ENCODE results near the gene FGGY.

Gene FGGY

GRCh38 chr1:59302297-59302696 lies 5.4 kb downstream of the FGGY start:
- Histone ChIP-seq H3K4me3 (ENCODE audit: low read length) (no peak overlapping the region), H3K36me3 (ENCODE audit: insufficient read depth, low read length) (peaks cover 7% of the 10 kb centered on the region), H3K4me1 (ENCODE audit: insufficient read depth, low read length) (peaks cover 8% of the 10 kb centered on the region), H3K9ac (ENCODE audit: low read depth, low read length) (no peak overlapping the region), H3K9me3 (ENCODE audit: insufficient read depth, low read depth, low read length) (peaks cover 14% of the 10 kb centered on the region; the same call in 1 of the 2 replicates), H3K27ac (ENCODE audit: low read depth, low read length) (no peak overlapping the region), H3K27me3 (ENCODE audit: insufficient read depth, low read length) (no peaks in the 10 kb centered on the region)
- WGBS, result 86% methylated on average over 1 of the region's 1 CpG

DNA sequence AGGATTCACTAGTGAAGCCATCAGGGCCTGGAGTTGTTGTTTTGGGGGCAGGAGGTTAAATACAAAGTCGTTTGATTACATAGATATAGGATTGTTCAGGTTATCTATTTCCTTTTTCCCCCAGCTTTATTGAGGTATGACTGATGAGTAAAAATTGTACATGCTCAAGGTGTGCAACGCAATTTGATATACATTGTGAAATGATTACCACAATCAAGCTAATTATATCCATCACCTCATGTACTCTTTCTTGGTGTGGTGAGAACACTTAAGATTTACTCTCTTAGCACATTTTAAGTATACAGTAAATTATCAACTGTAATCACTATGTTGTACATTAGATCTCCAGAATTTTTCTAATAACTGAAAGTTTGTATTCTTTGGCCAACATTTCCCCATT lies 6.0 kb downstream of the FGGY start:
- Histone ChIP-seq H3K4me3 (ENCODE audit: low read length) (no peak overlapping the region), H3K9me3 (ENCODE audit: insufficient read depth, low read depth, low read length) (peaks cover 14% of the 10 kb centered on the region; the same call in 1 of the 2 replicates), H3K27me3 (ENCODE audit: insufficient read depth, low read length) (no peaks in the 10 kb centered on the region), H3K9ac (ENCODE audit: low read depth, low read length) (no peak overlapping the region), H3K36me3 (ENCODE audit: insufficient read depth, low read length) (peaks cover 7% of the 10 kb centered on the region), H3K4me1 (ENCODE audit: insufficient read depth, low read length) (peaks cover 8% of the 10 kb centered on the region), H3K27ac (ENCODE audit: low read depth, low read length) (no peak overlapping the region)
- 100% methylated on average over 1 of the region's 2 CpGs for WGBS

- H3K36me3 ChIP-seq (ENCODE audit: insufficient read depth, low read length), result peaks cover 7% of the 10 kb centered on the region
- H3K27me3 ChIP-seq (ENCODE audit: insufficient read depth, low read length), result no peaks in the 10 kb centered on the region
- H3K9me3 ChIP-seq (ENCODE audit: insufficient read depth, low read depth, low read length), result peaks cover 14% of the 10 kb centered on the region; the same call in 1 of the 2 replicates
- H3K9ac ChIP-seq (ENCODE audit: low read depth, low read length), result no peak overlapping the region
- H3K27ac ChIP-seq (ENCODE audit: low read depth, low read length), result no peak overlapping the region
- no peak overlapping the region for H3K4me3 ChIP-seq (ENCODE audit: low read length)
- peaks cover 9% of the 10 kb centered on the region for H3K4me1 ChIP-seq (ENCODE audit: insufficient read depth, low read length)
Measured at GRCh38 chr1:59305188-59305587, 8.3 kb downstream of the FGGY start.

DNA sequence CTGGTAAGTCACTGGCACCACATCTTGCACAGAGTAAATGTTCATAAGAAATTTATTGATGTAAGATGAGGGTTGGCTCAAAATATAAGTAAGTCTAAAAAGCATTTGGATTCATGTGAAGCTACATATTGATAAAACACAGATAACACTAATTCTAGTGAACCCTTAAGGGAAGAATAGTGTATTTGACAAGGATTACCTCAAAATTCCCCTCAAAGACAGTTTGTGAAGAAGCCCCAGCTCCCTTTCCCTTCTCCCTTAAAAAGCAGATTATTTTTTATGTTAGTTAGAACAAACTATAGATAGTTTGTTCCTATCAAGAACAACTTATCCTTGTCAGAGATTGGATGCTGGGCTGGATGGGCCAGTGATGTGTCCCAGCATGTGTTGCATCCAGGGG lies 10.7 kb downstream of the FGGY start:
- H3K36me3 ChIP-seq (ENCODE audit: insufficient read depth, low read length), result no peaks in the 10 kb centered on the region
- peaks cover 8% of the 10 kb centered on the region; the same call in 1 of the 2 replicates for H3K9me3 ChIP-seq (ENCODE audit: insufficient read depth, low read depth, low read length)
- H3K4me3 ChIP-seq (ENCODE audit: low read length), result no peak overlapping the region
- peaks cover 18% of the 10 kb centered on the region for H3K4me1 ChIP-seq (ENCODE audit: insufficient read depth, low read length)
- H3K27me3 ChIP-seq (ENCODE audit: insufficient read depth, low read length), result no peaks in the 10 kb centered on the region
- no peak overlapping the region for H3K9ac ChIP-seq (ENCODE audit: low read depth, low read length)
- H3K27ac ChIP-seq (ENCODE audit: low read depth, low read length), result no peak overlapping the region

DNA sequence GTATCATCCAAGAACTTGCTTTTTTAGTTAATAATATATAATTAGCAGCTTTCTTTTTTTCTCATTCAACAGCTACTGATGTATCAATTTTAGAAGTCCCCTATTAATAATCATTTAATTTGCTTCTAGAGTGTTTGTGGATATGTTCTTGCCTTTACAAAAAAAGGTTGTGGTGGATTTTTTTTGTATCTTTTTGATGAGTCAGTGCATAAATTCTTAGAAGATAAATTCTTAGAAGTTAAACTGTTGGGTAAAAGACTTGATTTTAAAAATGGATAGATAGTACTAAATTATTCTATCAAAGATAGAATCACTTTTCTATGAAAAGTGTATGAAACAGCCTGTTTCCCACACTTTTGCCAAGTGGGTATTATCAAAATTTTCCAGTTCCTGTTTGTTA lies 11.9 kb downstream of the FGGY start:
- H3K27ac ChIP-seq (ENCODE audit: low read depth, low read length), result no peak overlapping the region
- H3K4me3 ChIP-seq (ENCODE audit: low read length), result no peak overlapping the region
- peaks cover 8% of the 10 kb centered on the region; the same call in 1 of the 2 replicates for H3K9me3 ChIP-seq (ENCODE audit: insufficient read depth, low read depth, low read length)
- no peaks in the 10 kb centered on the region for H3K27me3 ChIP-seq (ENCODE audit: insufficient read depth, low read length)
- H3K9ac ChIP-seq (ENCODE audit: low read depth, low read length), result no peak overlapping the region
- no peaks in the 10 kb centered on the region for H3K36me3 ChIP-seq (ENCODE audit: insufficient read depth, low read length)
- H3K4me1 ChIP-seq (ENCODE audit: insufficient read depth, low read length), result peaks cover 18% of the 10 kb centered on the region

- H3K36me3 ChIP-seq (ENCODE audit: insufficient read depth, low read length), result no peaks in the 10 kb centered on the region
- H3K9me3 ChIP-seq (ENCODE audit: insufficient read depth, low read depth, low read length), result peaks cover 8% of the 10 kb centered on the region; the same call in 1 of the 2 replicates
- WGBS, result 92% methylated on average over 5 of the region's 5 CpGs
- H3K27ac ChIP-seq (ENCODE audit: low read depth, low read length), result no peak overlapping the region
- H3K4me3 ChIP-seq (ENCODE audit: low read length), result no peak overlapping the region
- no peaks in the 10 kb centered on the region for H3K27me3 ChIP-seq (ENCODE audit: insufficient read depth, low read length)
- peaks cover 18% of the 10 kb centered on the region for H3K4me1 ChIP-seq (ENCODE audit: insufficient read depth, low read length)
- no peak overlapping the region for H3K9ac ChIP-seq (ENCODE audit: low read depth, low read length)
Measured at GRCh38 chr1:59309392-59309791, 12.5 kb downstream of the FGGY start.

DNA sequence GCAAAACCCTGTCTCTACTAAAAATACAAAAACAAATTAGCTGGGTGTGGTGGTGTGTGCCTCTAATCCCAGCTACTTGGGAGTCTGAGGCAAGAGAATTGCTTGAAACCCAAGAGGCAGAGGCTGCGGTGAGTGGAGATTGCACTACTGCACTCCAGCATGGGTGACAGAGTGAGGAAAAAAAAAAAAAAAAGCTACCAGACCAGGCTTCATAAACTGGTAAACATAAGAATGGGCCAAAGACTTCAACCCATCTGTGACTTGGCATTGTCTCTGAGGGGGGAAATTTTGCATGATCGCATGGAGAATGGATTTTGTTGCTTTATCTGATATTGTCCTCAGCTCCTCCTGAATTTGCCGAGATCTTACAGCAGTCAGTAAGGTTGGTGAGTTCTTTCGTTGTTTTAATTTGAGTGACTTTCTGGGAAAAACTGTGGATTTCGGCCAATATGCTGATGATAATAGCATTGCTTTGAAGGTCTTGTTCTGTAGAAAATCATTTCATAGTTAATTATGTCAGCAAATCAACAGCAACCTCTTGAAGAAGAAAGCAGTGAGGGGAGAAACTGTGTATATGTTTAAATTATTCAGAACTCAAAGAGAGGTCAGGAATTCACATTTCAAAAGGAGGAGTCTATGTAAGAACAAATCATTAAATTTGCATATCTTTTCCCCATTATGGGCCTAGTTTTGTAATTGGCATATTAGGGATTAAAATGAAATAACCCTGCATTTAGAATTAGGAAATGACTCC lies 13.1 kb downstream of the FGGY start:
- Histone ChIP-seq H3K4me1 (ENCODE audit: insufficient read depth, low read length) (peaks cover 18% of the 10 kb centered on the region), H3K9me3 (ENCODE audit: insufficient read depth, low read depth, low read length) (peaks cover 5% of the 10 kb centered on the region; the same call in 1 of the 2 replicates), H3K27me3 (ENCODE audit: insufficient read depth, low read length) (no peaks in the 10 kb centered on the region), H3K27ac (ENCODE audit: low read depth, low read length) (no peak overlapping the region), H3K4me3 (ENCODE audit: low read length) (no peak overlapping the region), H3K36me3 (ENCODE audit: insufficient read depth, low read length) (no peaks in the 10 kb centered on the region), H3K9ac (ENCODE audit: low read depth, low read length) (no peak overlapping the region)
- 88% methylated on average over 5 of the region's 5 CpGs for WGBS

DNA sequence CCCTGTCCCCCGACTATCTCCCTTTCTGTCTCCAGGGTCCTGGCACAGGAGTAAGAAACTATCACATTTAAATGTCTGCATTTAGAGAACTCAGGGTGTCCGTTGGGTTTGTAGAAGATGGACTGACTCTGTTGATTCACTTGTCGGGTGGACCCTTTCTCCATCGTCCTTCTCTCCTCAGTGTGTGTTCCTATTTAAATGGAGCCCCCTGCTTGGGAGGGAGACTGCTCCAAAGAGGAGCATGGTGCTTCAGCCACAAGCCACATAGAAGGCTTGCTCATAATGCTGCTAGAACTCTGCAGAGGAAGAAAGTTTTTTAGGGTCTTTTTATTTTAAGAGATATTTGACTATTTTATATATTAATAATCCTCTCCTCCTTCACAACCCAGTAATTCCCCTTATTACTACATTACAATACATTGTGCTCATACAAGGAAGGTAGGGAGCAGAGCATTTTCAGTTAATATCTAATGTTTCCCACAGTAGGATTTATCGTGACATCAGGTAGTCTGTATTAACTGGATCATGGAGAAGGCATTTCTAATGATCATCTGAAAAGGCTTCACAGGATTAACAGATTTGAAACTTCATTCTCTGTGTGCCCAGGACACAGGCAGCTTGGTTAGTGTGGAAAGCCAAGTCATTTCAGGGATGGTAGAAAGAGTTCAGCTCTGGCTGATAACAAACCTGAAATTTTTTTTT lies 13.8 kb downstream of the FGGY start:
- no peaks in the 10 kb centered on the region for H3K27me3 ChIP-seq (ENCODE audit: insufficient read depth, low read length)
- H3K4me3 ChIP-seq (ENCODE audit: low read length), result no peak overlapping the region
- no peaks in the 10 kb centered on the region for H3K9me3 ChIP-seq (ENCODE audit: insufficient read depth, low read depth, low read length)
- H3K4me1 ChIP-seq (ENCODE audit: insufficient read depth, low read length), result peaks cover 21% of the 10 kb centered on the region
- H3K9ac ChIP-seq (ENCODE audit: low read depth, low read length), result no peak overlapping the region
- H3K27ac ChIP-seq (ENCODE audit: low read depth, low read length), result no peak overlapping the region
- 71% methylated on average over 5 of the region's 5 CpGs for WGBS
- no peaks in the 10 kb centered on the region for H3K36me3 ChIP-seq (ENCODE audit: insufficient read depth, low read length)

DNA sequence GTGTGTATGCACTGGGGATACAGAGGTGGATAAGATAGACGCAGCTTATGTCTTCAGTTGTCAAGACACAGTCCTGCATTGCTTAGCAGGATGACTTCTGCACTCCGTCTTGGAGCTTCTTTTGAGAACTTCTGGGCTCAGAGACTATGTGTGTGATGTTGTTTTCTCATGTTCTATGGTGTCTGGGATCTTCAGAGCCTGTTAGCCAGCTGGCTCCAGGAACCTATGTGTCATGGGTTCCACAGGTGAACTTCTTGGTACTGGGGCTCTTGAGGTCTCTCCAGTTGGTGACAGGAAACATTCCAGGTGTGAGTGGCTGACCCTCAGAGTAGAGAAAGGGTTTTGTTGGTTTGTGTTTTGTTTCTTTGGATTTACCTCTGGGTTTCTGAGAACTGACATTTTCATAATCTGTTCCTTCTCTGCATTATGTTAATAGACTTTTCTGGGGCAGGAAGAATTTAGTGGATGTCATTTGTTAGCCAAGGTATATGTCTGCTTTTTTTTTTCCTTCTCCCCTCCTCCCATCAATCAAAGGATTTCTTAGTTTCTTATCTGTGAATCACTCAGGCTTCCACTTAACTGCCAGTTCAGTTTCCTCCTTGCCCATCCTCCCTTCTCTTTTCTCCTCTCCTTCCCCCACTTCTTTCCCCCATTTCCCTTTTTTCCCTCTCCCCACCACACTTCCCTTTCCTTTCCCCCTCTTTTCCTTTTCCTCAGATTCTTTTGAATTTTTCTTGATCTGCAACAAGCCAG lies 18.1 kb downstream of the FGGY start:
- no peak overlapping the region for H3K27ac ChIP-seq (ENCODE audit: low read depth, low read length)
- 91% methylated on average over 2 of the region's 2 CpGs for WGBS

DNA sequence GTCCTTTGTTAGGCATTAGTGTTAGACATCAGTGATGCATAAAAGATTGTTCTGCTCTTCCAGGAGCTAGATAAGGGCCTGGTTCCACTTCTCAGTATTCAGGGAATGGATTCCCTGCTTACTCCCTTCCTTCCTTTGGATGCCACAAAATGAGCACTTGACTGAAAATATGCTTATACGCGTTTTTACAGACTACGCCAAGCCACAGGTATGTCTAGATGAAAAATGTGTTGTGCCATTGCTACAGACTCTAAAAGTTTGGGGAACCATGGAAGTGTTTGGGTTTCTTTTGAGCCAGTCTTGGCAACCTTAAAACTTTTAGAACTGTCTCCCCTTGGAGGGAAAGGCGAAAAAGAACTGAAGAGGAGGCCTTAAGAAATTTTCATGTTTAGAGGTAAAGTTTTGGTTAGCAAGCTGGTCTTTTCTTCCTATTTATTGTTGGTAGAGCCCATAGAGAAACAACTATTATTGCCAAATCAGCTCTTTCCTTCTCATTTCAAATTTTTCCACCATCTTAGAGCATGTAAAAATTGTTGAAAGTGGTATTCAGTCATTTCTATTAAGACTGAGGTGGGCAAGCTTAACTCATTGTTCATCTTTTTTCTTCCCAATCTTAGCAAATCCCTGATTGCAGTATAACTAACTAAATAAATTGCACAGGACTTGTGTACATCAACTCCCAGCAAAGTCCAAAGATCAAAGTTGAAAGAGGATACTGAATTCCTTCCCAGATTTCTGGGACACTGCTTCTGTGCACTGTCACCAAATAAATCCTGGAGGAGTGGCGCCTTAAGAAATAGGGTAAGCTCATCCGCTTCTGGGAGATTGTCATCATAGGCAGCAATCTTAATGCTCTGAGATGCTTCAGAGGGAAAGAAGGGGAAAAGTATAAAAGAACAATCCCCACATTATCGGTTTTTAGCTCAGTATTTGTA lies 18.9 kb downstream of the FGGY start:
- Histone ChIP-seq H3K36me3 (ENCODE audit: insufficient read depth, low read length) (no peaks in the 10 kb centered on the region), H3K27me3 (ENCODE audit: insufficient read depth, low read length) (no peaks in the 10 kb centered on the region), H3K9me3 (ENCODE audit: insufficient read depth, low read depth, low read length) (no peaks in the 10 kb centered on the region), H3K27ac (ENCODE audit: low read depth, low read length) (no peak overlapping the region), H3K4me1 (ENCODE audit: insufficient read depth, low read length) (peaks cover 11% of the 10 kb centered on the region; the same call in 1 of the 2 replicates), H3K9ac (ENCODE audit: low read depth, low read length) (no peak overlapping the region), H3K4me3 (ENCODE audit: low read length) (no peak overlapping the region)
- WGBS, result 93% methylated on average over 7 of the region's 7 CpGs

More for the DNA sequence above, 18.1 kb downstream of the FGGY start:
- H3K4me1 ChIP-seq (ENCODE audit: insufficient read depth, low read length), result peaks cover 20% of the 10 kb centered on the region
- no peaks in the 10 kb centered on the region for H3K36me3 ChIP-seq (ENCODE audit: insufficient read depth, low read length)
- no peaks in the 10 kb centered on the region for H3K27me3 ChIP-seq (ENCODE audit: insufficient read depth, low read length)
- H3K9ac ChIP-seq (ENCODE audit: low read depth, low read length), result no peak overlapping the region
- H3K9me3 ChIP-seq (ENCODE audit: insufficient read depth, low read depth, low read length), result no peaks in the 10 kb centered on the region
- no peak overlapping the region for H3K4me3 ChIP-seq (ENCODE audit: low read length)
